Measurements from ENCODE around the gene SHMT2.

DNA sequence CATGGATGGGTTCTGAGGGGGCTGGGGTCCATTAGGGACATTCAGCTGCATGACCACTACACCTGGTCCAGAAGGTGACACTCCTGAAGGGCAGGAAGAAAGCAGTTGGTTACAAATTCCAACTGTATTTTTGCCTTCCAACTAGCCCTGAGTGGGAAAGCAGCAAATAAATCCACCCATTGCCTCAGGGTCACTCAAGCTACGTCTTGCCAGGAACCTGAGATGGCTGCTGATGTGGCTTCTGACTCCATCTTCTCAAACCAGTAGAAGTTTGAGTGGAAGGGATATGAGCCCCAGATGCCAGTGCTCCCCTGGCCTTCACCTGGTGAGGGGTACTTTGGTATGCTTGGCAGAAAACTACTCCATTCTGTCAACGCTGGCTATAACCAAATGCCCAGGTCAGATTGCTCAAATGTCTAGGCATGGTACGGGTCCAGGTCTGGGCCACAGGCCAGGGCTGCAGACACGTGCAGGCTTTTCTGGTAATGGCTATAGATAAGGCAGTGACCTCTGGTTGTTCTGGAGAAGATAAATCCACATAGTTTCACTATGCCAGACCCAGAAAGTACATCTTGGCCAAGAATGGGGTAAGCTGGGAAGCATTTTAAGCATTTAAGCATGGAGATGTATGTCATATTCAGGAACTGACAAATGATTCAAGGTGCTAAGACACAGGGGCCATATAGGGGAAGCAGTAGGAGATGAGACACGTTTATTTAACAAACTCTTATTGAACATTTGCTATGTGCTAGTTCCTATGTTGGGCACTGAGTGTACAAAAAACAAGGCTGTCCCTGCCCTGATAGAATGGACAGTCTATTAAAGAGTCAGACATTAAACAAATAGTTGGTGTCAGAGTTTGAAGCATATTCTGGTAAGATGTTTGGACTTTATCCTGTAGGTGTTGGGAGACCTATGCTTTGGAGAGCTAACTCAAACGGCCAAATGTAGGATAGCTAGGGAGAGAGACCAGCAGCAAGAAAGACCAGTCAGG, 29.8 kb downstream of the SHMT2 start:
- TF ChIP-seq, protein P1, sequence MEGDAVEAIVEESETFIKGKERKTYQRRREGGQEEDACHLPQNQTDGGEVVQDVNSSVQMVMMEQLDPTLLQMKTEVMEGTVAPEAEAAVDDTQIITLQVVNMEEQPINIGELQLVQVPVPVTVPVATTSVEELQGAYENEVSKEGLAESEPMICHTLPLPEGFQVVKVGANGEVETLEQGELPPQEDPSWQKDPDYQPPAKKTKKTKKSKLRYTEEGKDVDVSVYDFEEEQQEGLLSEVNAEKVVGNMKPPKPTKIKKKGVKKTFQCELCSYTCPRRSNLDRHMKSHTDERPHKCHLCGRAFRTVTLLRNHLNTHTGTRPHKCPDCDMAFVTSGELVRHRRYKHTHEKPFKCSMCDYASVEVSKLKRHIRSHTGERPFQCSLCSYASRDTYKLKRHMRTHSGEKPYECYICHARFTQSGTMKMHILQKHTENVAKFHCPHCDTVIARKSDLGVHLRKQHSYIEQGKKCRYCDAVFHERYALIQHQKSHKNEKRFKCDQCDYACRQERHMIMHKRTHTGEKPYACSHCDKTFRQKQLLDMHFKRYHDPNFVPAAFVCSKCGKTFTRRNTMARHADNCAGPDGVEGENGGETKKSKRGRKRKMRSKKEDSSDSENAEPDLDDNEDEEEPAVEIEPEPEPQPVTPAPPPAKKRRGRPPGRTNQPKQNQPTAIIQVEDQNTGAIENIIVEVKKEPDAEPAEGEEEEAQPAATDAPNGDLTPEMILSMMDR (IDR thresholded peaks at IDR 0.05 in 4 of 5, conservative IDR thresholded peaks at IDR 0.05 in 1 of 5) = no peak
- TF ChIP-seq POLR2A (IDR thresholded peaks at IDR 0.05) = no peak

Data from gastrocnemius medialis (tissue), 4 donors.